Keratinocyte (primary cell): ENCODE measurements around the gene FBXW12. TPM values are rescaled to one million over a fixed set of nuclear protein-coding genes. Genes with fewer than 3 reads are reported as not detected.

Experiments
- DNase-seq: peaks from one replicate; pipeline ENCODE4 v3.0.0-alpha.2; 2011; ENCODE audit warnings: low read depth, missing footprints, low spot score
- FAIRE-seq: peaks from 2 replicates; lab custom pipeline; 2011; peaks lifted over from hg19 to GRCh38; lab: Jason Lieb, UNC
- H2AFZ ChIP-seq: 2 replicates; pipeline ENCODE4 v1.6.0; 2012; ENCODE audit warnings: low read length, control low read depth, inconsistent platforms; ENCODE audit not compliant: control insufficient read depth
- H3K27ac ChIP-seq: 2 replicates; pipeline ENCODE4 v1.5.1; 2011; ENCODE audit warnings: low read length; ENCODE audit not compliant: control insufficient read depth, insufficient read depth
- H3K27me3 ChIP-seq: 3 replicates; pipeline ENCODE4 v1.6.0; 2011; ENCODE audit warnings: low read length; ENCODE audit not compliant: control insufficient read depth, insufficient read depth; ENCODE audit errors: extremely low read depth
- H3K36me3 ChIP-seq, 2 experiments: 2 replicates in 1 of 2; 3 replicates in 1 of 2; pipeline ENCODE4 v1.5.1; 2011; ENCODE audit warnings: low read length in 2 of 2, mild to moderate bottlenecking in 1 of 2; ENCODE audit not compliant: control insufficient read depth in 2 of 2, insufficient read depth in 2 of 2; ENCODE audit errors: extremely low read depth in 1 of 2
- H3K4me1 ChIP-seq: 3 replicates; pipeline ENCODE4 v1.5.1; 2011; ENCODE audit warnings: low read length; ENCODE audit not compliant: control insufficient read depth, insufficient read depth; ENCODE audit errors: extremely low read depth
- H3K4me2 ChIP-seq: 3 replicates; pipeline ENCODE4 v1.6.0; 2011; ENCODE audit warnings: low read depth, low read length; ENCODE audit not compliant: control insufficient read depth, insufficient read depth; ENCODE audit errors: extremely low read depth
- H3K4me3 ChIP-seq, 3 experiments: fragments of 200-600 bp in 1 of 3; sonication (generic) in 1 of 3; 2 replicates in 2 of 3; 3 replicates in 1 of 3; pipeline ENCODE4 v1.5.1; 2011 to 2016; ENCODE audit warnings: low read length in 3 of 3, mild to moderate bottlenecking in 3 of 3, control low read depth in 2 of 3, inconsistent platforms in 1 of 3, low read depth in 1 of 3, mixed read lengths in 1 of 3, mixed run types in 1 of 3, moderate library complexity in 1 of 3; ENCODE audit not compliant: control insufficient read depth in 2 of 3, insufficient read depth in 2 of 3; ENCODE audit errors: extremely low read depth in 1 of 3
- H3K79me2 ChIP-seq: 2 replicates; pipeline ENCODE4 v1.6.0; 2012; ENCODE audit warnings: low read length; ENCODE audit not compliant: control insufficient read depth, insufficient read depth
- H3K9ac ChIP-seq: 3 replicates; pipeline ENCODE4 v1.6.0; 2011; ENCODE audit warnings: low read length; ENCODE audit not compliant: control insufficient read depth, insufficient read depth; ENCODE audit errors: extremely low read depth
- H3K9me1 ChIP-seq: 3 replicates; pipeline ENCODE4 v1.6.0; 2011; ENCODE audit warnings: low read length; ENCODE audit not compliant: control insufficient read depth, insufficient read depth; ENCODE audit errors: extremely low read depth
- H3K9me3 ChIP-seq: 2 replicates; pipeline ENCODE4 v1.5.1; 2012; ENCODE audit warnings: low read depth, low read length; ENCODE audit not compliant: control insufficient read depth
- H4K20me1 ChIP-seq: 3 replicates; pipeline ENCODE4 v1.6.0; 2011; ENCODE audit warnings: low read length; ENCODE audit not compliant: control insufficient read depth, insufficient read depth; ENCODE audit errors: extremely low read depth
- EZH2 ChIP-seq: IDR thresholded peaks from one replicate; pipeline ENCODE4 v1.6.1; 2012; ENCODE audit warnings: inconsistent platforms, mild to moderate bottlenecking, low read length, moderate library complexity
- dilution Hi-C: fragments of 300-500 bp; cut with MboI; formaldehyde crosslinking; loops from one replicate; pipeline ENCODE4 v1.7.0; 2020; ENCODE audit warnings: low sequenced_read_pairs; ENCODE audit not compliant: extremely low pct_ligation_motif_present
- polyA plus RNA-seq, 5 experiments: library from polyadenylated mRNA; depleted of rRNA in 3 of 5; stranded (reverse) in 3 of 5; stranded (forward) in 1 of 5; unstranded in 1 of 5; fragments of >200 nt; gene quantifications; 1 replicate in 1 of 5; 2 replicates in 3 of 5; 3 replicates in 1 of 5; pipeline versions ENCODE4 v1.2.1 to v1.2.3, GENCODE V29; 2011 to 2012; ENCODE audit warnings: missing spikeins in 2 of 5, low read depth in 1 of 5, low replicate concordance in 1 of 5
- TF ChIP-seq, protein P1 (sequence below), 3 experiments: IDR thresholded peaks in 1 of 3; conservative IDR thresholded peaks in 1 of 3; optimal IDR thresholded peaks in 1 of 3; 2 replicates in 2 of 3; 3 replicates in 1 of 3; pipeline versions ENCODE3 to v1.5.1; 2011; ENCODE audit warnings: low read length in 3 of 3, mild to moderate bottlenecking in 3 of 3, moderate library complexity in 2 of 3, control low read depth in 1 of 3, inconsistent platforms in 1 of 3; ENCODE audit not compliant: insufficient read depth in 2 of 3; ENCODE audit errors: extremely low read depth in 1 of 3

Gene FBXW12
- polyA plus RNA-seq, 1 donor (not counting 4 experiments of a cell fraction or from before 2014, with no cell fraction given), result not detected

GRCh38 chr3:48388966-48389365 is 16.9 kb downstream of the FBXW12 start:
- Histone ChIP-seq H3K4me1 (no peaks in the 10 kb centered on the region), H3K9me1 (no peaks in the 10 kb centered on the region), H3K27ac (no peak overlapping the region), H2AFZ (no peak overlapping the region), H3K9ac (no peak overlapping the region), H4K20me1 (no peaks in the 10 kb centered on the region), H3K79me2 (no peaks in the 10 kb centered on the region), H3K9me3 (no peaks in the 10 kb centered on the region), H3K27me3 (no peaks in the 10 kb centered on the region), H3K4me3 (no peak overlapping the region), H3K4me2 (no peak overlapping the region), H3K36me3 (no peaks in the 10 kb centered on the region)
- dilution Hi-C loops, result no loop called here
- FAIRE-seq (no peak), DNase-seq (no peak)
- TF ChIP-seq, protein P1, sequence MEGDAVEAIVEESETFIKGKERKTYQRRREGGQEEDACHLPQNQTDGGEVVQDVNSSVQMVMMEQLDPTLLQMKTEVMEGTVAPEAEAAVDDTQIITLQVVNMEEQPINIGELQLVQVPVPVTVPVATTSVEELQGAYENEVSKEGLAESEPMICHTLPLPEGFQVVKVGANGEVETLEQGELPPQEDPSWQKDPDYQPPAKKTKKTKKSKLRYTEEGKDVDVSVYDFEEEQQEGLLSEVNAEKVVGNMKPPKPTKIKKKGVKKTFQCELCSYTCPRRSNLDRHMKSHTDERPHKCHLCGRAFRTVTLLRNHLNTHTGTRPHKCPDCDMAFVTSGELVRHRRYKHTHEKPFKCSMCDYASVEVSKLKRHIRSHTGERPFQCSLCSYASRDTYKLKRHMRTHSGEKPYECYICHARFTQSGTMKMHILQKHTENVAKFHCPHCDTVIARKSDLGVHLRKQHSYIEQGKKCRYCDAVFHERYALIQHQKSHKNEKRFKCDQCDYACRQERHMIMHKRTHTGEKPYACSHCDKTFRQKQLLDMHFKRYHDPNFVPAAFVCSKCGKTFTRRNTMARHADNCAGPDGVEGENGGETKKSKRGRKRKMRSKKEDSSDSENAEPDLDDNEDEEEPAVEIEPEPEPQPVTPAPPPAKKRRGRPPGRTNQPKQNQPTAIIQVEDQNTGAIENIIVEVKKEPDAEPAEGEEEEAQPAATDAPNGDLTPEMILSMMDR (optimal IDR thresholded peaks at IDR 0.05 in 1 of 3, IDR thresholded peaks at IDR 0.05 in 1 of 3, conservative IDR thresholded peaks at IDR 0.05 in 1 of 3; ENCODE audit: extremely low read depth in 1 of 3, insufficient read depth in 2 of 3, low read length in 3 of 3), result no peak
- TF ChIP-seq EZH2, result no peak

GRCh38 chr3:48394391-48394790 is 22.4 kb downstream of the FBXW12 start:
- H2AFZ ChIP-seq, result no peak overlapping the region
- no peak overlapping the region for H3K4me3 ChIP-seq
- H3K9ac ChIP-seq, result no peak overlapping the region
- no peaks in the 10 kb centered on the region for H3K27me3 ChIP-seq
- dilution Hi-C loops, result no loop called here
- DNase-seq, result no peak
- H4K20me1 ChIP-seq, result no peaks in the 10 kb centered on the region
- no peaks in the 10 kb centered on the region for H3K4me1 ChIP-seq
- H3K79me2 ChIP-seq, result no peaks in the 10 kb centered on the region
- H3K27ac ChIP-seq, result no peak overlapping the region
- no peaks in the 10 kb centered on the region for H3K9me3 ChIP-seq
- no peak for FAIRE-seq
- H3K4me2 ChIP-seq, result no peak overlapping the region
- H3K36me3 ChIP-seq, result no peaks in the 10 kb centered on the region
- no peaks in the 10 kb centered on the region for H3K9me1 ChIP-seq
- TF ChIP-seq, protein P1 (optimal IDR thresholded peaks at IDR 0.05 in 1 of 3, IDR thresholded peaks at IDR 0.05 in 1 of 3, conservative IDR thresholded peaks at IDR 0.05 in 1 of 3; ENCODE audit: extremely low read depth in 1 of 3, insufficient read depth in 2 of 3, low read length in 3 of 3), result no peak
- TF ChIP-seq EZH2, result no peak
